ENCODE measurements around the gene LCORL. TPM values are rescaled to one million over a fixed set of nuclear protein-coding genes. Genes with fewer than 3 reads are reported as not detected.
"Not testable (repeated sequence)": the region's sequence is repeated elsewhere in the genome, so short reads cannot be mapped to it uniquely, and the experiment has no call there.

Gene LCORL
- total RNA-seq, 2 donors from 2014 or later: 7.8 to 9.9 TPM

DNA sequence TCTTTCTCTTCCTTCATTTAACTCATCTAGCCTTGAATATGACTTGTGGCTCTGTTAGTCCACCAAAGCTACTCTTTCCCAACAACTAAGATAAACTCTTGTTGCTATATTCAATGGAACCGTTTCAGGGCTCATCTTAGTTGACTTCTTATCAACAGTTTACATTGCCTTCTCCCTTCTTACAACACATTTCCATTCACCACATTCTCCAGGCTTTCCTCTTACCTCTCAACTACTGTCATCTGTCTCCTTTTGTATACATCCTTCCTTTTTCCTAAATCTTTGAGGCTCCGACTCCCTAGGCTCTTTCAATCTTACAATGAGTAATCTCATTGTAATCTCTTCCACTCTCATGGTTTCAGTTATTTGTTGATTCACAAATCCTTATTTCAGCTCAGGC, 152.2 kb downstream of the LCORL start:
- H3K4me1 ChIP-seq: peaks cover 13% of the 10 kb centered on the region
- ATAC-seq: no peak
- H3K27ac ChIP-seq: no peak overlapping the region
- WGBS, 2 donors: 73 to 87% methylated on average over 2 of the region's 2 CpGs
- H3K27me3 ChIP-seq: no peaks in the 10 kb centered on the region
- DNase-seq: no peak
- no peaks in the 10 kb centered on the region for H3K36me3 ChIP-seq (replicated peaks in 1 of 2; ENCODE audit: insufficient read depth in 1 of 2, low read depth in 2 of 2)
- intact Hi-C loops (cut with DNase I): no loop called here
- no peak overlapping the region for H3K4me3 ChIP-seq
- H3K9me3 ChIP-seq: no peaks in the 10 kb centered on the region
- TF ChIP-seq, protein P1, sequence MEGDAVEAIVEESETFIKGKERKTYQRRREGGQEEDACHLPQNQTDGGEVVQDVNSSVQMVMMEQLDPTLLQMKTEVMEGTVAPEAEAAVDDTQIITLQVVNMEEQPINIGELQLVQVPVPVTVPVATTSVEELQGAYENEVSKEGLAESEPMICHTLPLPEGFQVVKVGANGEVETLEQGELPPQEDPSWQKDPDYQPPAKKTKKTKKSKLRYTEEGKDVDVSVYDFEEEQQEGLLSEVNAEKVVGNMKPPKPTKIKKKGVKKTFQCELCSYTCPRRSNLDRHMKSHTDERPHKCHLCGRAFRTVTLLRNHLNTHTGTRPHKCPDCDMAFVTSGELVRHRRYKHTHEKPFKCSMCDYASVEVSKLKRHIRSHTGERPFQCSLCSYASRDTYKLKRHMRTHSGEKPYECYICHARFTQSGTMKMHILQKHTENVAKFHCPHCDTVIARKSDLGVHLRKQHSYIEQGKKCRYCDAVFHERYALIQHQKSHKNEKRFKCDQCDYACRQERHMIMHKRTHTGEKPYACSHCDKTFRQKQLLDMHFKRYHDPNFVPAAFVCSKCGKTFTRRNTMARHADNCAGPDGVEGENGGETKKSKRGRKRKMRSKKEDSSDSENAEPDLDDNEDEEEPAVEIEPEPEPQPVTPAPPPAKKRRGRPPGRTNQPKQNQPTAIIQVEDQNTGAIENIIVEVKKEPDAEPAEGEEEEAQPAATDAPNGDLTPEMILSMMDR (IDR thresholded peaks at IDR 0.05): no peak
- TF ChIP-seq POLR2A (IDR thresholded peaks at IDR 0.05): no peak

DNA sequence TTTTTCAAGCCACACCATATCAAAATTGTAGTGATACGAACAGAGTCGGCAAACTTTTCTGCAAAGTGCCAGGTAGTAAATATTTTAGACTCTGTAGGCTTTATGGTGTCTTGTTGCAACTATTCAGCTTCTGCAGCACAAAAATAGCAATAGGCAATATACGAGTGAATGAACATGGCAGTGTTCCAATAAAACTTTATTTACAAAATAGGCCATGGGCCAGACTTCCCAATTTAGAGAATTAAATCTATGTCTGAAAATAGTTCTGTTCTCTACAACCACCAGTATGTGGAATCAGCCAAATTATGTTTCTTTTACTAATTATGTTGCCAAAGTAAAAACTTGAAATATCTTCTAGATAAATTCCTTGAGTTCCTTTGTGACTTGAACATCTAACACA, 154.3 kb downstream of the LCORL start:
- 37 to 52% methylated on average over 3 of the region's 3 CpGs for WGBS, 2 donors
- intact Hi-C loops (cut with DNase I): no loop called here
- Histone ChIP-seq H3K4me3 (no peak overlapping the region), H3K4me1 (peaks cover 13% of the 10 kb centered on the region), H3K27ac (no peak overlapping the region), H3K9me3 (no peaks in the 10 kb centered on the region), H3K36me3 (replicated peaks in 1 of 2; ENCODE audit: insufficient read depth in 1 of 2, low read depth in 2 of 2) (no peaks in the 10 kb centered on the region), H3K27me3 (no peaks in the 10 kb centered on the region)
- no peak for TF ChIP-seq POLR2A (IDR thresholded peaks at IDR 0.05)
- TF ChIP-seq, protein P1 (IDR thresholded peaks at IDR 0.05): no peak
- no peak for ATAC-seq
- DNase-seq: no peak

DNA sequence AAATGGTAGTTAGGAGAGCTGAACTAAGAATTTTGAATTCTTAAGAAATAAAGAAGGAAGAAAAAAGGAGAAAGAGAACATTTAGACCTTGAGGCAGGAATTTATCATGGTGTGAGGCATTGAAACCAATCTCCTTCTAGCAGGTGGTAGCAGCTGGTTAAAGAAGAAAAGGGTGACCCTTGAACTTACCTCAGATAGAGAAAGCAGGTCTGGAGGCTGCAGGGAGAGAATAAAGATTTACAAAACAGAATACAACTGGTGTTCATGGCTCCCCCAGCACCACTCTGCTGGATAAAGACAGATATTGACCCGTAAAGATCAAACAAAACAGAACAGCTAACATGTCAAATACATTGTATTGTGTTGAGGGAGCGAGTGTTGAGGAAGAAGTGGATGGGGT, 154.7 kb downstream of the LCORL start:
- Histone ChIP-seq H3K4me1 (peaks cover 13% of the 10 kb centered on the region), H3K36me3 (replicated peaks in 1 of 2; ENCODE audit: insufficient read depth in 1 of 2, low read depth in 2 of 2) (no peaks in the 10 kb centered on the region), H3K9me3 (no peaks in the 10 kb centered on the region), H3K27me3 (no peaks in the 10 kb centered on the region), H3K4me3 (no peak overlapping the region), H3K27ac (no peak overlapping the region)
- intact Hi-C loops (cut with DNase I): no loop called here
- TF ChIP-seq POLR2A (IDR thresholded peaks at IDR 0.05): no peak
- TF ChIP-seq, protein P1 (IDR thresholded peaks at IDR 0.05): no peak
- ATAC-seq (peak; percentile 27), DNase-seq (no peak)
- WGBS, 2 donors: 41 to 47% methylated on average over 2 of the region's 2 CpGs

DNA sequence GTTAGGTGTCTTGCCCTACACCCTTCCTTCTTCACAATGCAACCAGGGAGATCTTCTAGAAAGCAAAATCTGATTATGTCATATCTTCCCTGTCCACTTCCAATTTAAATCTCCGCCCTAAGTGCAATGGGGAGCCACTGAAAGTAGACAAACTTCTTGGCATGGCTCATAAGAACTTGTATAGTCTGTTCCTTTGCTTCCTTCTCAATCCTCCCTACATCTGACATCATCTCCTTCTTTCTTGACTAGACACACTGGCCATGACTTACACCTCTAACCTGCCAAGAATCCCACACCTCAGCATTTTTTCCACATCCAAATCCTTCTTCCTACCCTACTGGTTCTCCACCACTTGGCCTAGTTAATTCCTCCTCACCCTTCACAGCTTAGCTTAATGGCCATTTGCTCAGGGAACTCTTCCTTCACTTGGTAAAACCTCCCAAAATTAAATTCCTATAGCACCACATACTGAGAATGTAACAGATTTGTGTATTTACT, 155.6 kb downstream of the LCORL start:
- peaks cover 13% of the 10 kb centered on the region for H3K4me1 ChIP-seq
- H3K36me3 ChIP-seq (replicated peaks in 1 of 2; ENCODE audit: insufficient read depth in 1 of 2, low read depth in 2 of 2): no peaks in the 10 kb centered on the region
- H3K9me3 ChIP-seq: no peaks in the 10 kb centered on the region
- H3K27me3 ChIP-seq: no peaks in the 10 kb centered on the region
- no peak overlapping the region for H3K4me3 ChIP-seq
- no peak for DNase-seq
- intact Hi-C loops (cut with DNase I): no loop called here
- 93% methylated on average over 1 of the region's 1 CpG for WGBS, 2 donors
- ATAC-seq: no peak
- TF ChIP-seq, protein P1 (IDR thresholded peaks at IDR 0.05): no peak
- no peak overlapping the region for H3K27ac ChIP-seq

DNA sequence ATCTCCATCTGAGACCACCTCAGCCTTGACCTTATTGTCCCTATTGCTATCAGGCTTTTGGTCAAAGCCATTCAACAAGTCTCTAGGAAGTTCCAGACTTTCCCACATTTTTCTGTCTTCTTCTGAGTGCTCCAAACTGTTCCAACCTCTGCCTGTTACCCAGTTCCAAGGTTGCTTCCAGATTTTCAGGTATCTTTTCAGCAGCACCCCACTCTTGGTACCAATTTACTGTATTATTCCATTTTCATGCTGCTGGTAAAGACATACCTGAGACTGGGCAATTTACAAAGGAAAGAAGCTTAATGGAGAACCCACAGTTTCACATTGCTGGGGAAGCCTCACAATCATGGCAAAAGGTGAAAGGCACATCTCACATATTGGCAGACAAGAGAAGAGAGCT, 159.6 kb downstream of the LCORL start:
- H3K9me3 ChIP-seq; H3K4me3 ChIP-seq; H3K27me3 ChIP-seq; ATAC-seq; H3K36me3 ChIP-seq (replicated peaks in 1 of 2; ENCODE audit: insufficient read depth in 1 of 2, low read depth in 2 of 2); H3K4me1 ChIP-seq; intact Hi-C loops (cut with DNase I); H3K27ac ChIP-seq; DNase-seq: not testable (repeated sequence)

Measured in body of pancreas (tissue), 4 donors.